Dermis microvascular lymphatic vessel endothelial cell (primary cell): ENCODE results near the gene TCEAL8. TPM values are rescaled to one million over a fixed set of nuclear protein-coding genes. Genes with fewer than 3 reads are reported as not detected.

Source experiments
- DNase-seq, 2 donors: peaks; one replicate each; pipeline versions ENCODE4 v3.0.0 to v3.0.0-alpha.2; 2010; ENCODE audit warnings: low read depth in 2 of 2
- total RNA-seq: library from RNA; depleted of rRNA; stranded (reverse); fragments of >200 nt; gene quantifications from 2 replicates; pipeline ENCODE4 v1.2.1, GENCODE V29; 2014

TCEAL8 gene
- total RNA-seq, 1 donor from 2014 or later = 51.7 TPM

GRCh38 chrX:103214870-103215424 is 40.0 kb downstream of the TCEAL8 start, which contains the start of gene BEX4:
BEX4 (plus strand) TSS chrX:103215108; CDS start chrX:103216154, 1,046 bp downstream.
- DNase-seq = peak; percentile 20 to 70

- DNase-seq = no peak
These were observed 42.1 kb downstream of the TCEAL8 start for GRCh38 chrX:103212749-103213457.

- DNase-seq = peak; percentile 27 to 54
These were observed 43.8 kb downstream of the TCEAL8 start for GRCh38 chrX:103211012-103211715.

GRCh38 chrX:103210056-103210455 is 44.9 kb downstream of the TCEAL8 start:
- DNase-seq = no peak

Other genes starting within 250 kb of the TCEAL8 start
- not detected in 2 replicates for gene BEX1, start 191.0 kb downstream of the TCEAL8 start, total RNA-seq
- gene NXF3, start 162.0 kb downstream of the TCEAL8 start, total RNA-seq = not detected in 2 replicates
- gene BEX4, start 40.0 kb downstream of the TCEAL8 start, total RNA-seq = 15.5 and 20.2 TPM in 2 replicates
- not detected in 2 replicates for gene TCEAL5, start 21.6 kb upstream of the TCEAL8 start, total RNA-seq
- gene BEX2, start 55.8 kb upstream of the TCEAL8 start, total RNA-seq = 0.77 and 1.1 TPM in 2 replicates
- 0.26 and 0.38 TPM in 2 replicates for gene TCEAL7, start 75.1 kb upstream of the TCEAL8 start, total RNA-seq
- gene TCEAL9, start 101.4 kb upstream of the TCEAL8 start, total RNA-seq = 44.4 and 48.3 TPM in 2 replicates
- 159 and 190 TPM in 2 replicates for gene BEX3, start 121.4 kb upstream of the TCEAL8 start, total RNA-seq